SU-DHL-6 (cell line): Measurements from ENCODE around the gene WIPI1.

Source experiments
- H2AFZ ChIP-seq: fragments of 200-600 bp; sonication (generic); 2 replicates; pipeline ENCODE4 v1.6.1; 2014; ENCODE audit warnings: low read depth, mild to moderate bottlenecking, moderate library complexity, mixed read lengths, antibody characterized with exemption, low read length; ENCODE audit not compliant: severe bottlenecking
- H3F3A ChIP-seq: fragments of 200-600 bp; shearing (Covaris generic); 2 replicates; pipeline ENCODE4 v1.6.0; 2016; ENCODE audit warnings: antibody characterized with exemption, mild to moderate bottlenecking; ENCODE audit not compliant: insufficient read depth
- H3K27ac ChIP-seq: fragments of 200-600 bp; sonication (generic); 2 replicates; pipeline ENCODE4 v1.5.1; 2016; ENCODE audit warnings: low read depth, mild to moderate bottlenecking, low read length, moderate library complexity, mixed read lengths
- H3K27me3 ChIP-seq: fragments of 200-600 bp; sonication (generic), shearing (Covaris generic); 2 replicates; pipeline ENCODE4 v1.6.0; 2014; ENCODE audit warnings: mild to moderate bottlenecking, low read length
- H3K36me3 ChIP-seq: fragments of 200-600 bp; sonication (generic); 2 replicates; pipeline ENCODE4 v1.6.1; 2014; ENCODE audit warnings: mild to moderate bottlenecking, low read length, mixed read lengths
- H3K4me2 ChIP-seq: fragments of 300-600, 200-600 bp; shearing (Covaris generic), sonication (generic); 2 replicates; pipeline ENCODE4 v1.6.0; 2014; ENCODE audit warnings: low read length, low read depth, mild to moderate bottlenecking; ENCODE audit not compliant: poor library complexity, severe bottlenecking
- H3K4me3 ChIP-seq: fragments of 200-600 bp; sonication (generic); 2 replicates; pipeline ENCODE4 v1.5.1; 2014; ENCODE audit warnings: antibody characterized with exemption, low read length, mild to moderate bottlenecking, mixed read lengths; ENCODE audit not compliant: insufficient read depth, poor library complexity, severe bottlenecking
- H3K79me2 ChIP-seq: fragments of 200-600 bp; sonication (generic); 2 replicates; pipeline ENCODE4 v1.6.1; 2014; ENCODE audit warnings: mild to moderate bottlenecking, low read length, moderate library complexity; ENCODE audit not compliant: insufficient read depth
- H3K9ac ChIP-seq: fragments of 200-600 bp; sonication (generic); 2 replicates; pipeline ENCODE4 v1.7.0; 2014; ENCODE audit warnings: mild to moderate bottlenecking, low read length
- H3K9me2 ChIP-seq: fragments of 200-600 bp; sonication (generic); replicated peaks from 2 replicates; pipeline ENCODE4 v1.6.1; 2014; ENCODE audit warnings: low read length; ENCODE audit not compliant: insufficient read depth
- H3K9me3 ChIP-seq: fragments of 200-600 bp; sonication (generic); 2 replicates; pipeline ENCODE4 v1.6.1; 2014; ENCODE audit warnings: low read length, mixed read lengths; ENCODE audit not compliant: insufficient read depth
- H4K20me1 ChIP-seq: fragments of 200-600 bp; sonication (generic); 2 replicates; pipeline ENCODE4 v1.6.1; 2014; ENCODE audit warnings: low read depth, mild to moderate bottlenecking, antibody characterized with exemption, low read length, moderate library complexity, mixed read lengths
- EZH2phosphoT487 ChIP-seq: fragments of 200-600 bp; sonication (generic), shearing (Covaris generic); conservative IDR thresholded peaks from 2 replicates; pipeline ENCODE4 v1.6.1; 2018; ENCODE audit warnings: mild to moderate bottlenecking, antibody characterized with exemption, low read length, moderate library complexity, mixed read lengths
- TF ChIP-seq, protein P1 (sequence below): fragments of 200-600 bp; sonication (generic); IDR thresholded peaks from one replicate; pipeline ENCODE4 v1.5.1; 2017; ENCODE audit warnings: antibody characterized with exemption, mild to moderate bottlenecking, low read length, moderate library complexity; ENCODE audit not compliant: insufficient read depth, poor library complexity, severe bottlenecking

WIPI1 gene

GRCh38 chr17:68484458-68484857 is 27.2 kb upstream of the WIPI1 start:
- no peak overlapping the region for H2AFZ ChIP-seq

DNA sequence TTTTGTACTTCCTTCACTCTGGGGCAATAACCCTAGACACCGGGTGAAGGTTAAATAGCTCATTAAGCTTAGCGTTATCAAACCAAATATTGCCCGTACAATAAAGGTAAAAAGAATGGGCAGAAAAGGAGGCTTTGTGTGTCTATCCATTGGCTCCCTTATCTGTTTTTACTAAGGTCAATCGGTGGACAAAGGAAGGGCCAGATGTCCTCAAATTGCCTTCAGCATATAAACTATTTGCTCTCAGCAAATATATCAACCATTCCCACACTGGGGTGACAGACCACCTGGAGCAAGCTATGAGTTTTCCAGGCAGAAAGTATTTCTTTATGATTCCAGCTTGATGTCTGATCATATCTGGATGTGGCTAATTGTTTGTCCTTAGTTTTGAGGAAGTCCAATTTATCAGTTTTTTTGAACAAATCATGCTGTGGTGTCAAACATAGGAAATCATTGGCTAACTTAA is 25.3 kb upstream of the WIPI1 start:
- no peaks in the 10 kb centered on the region for H3K9me2 ChIP-seq
- TF ChIP-seq, protein P1, sequence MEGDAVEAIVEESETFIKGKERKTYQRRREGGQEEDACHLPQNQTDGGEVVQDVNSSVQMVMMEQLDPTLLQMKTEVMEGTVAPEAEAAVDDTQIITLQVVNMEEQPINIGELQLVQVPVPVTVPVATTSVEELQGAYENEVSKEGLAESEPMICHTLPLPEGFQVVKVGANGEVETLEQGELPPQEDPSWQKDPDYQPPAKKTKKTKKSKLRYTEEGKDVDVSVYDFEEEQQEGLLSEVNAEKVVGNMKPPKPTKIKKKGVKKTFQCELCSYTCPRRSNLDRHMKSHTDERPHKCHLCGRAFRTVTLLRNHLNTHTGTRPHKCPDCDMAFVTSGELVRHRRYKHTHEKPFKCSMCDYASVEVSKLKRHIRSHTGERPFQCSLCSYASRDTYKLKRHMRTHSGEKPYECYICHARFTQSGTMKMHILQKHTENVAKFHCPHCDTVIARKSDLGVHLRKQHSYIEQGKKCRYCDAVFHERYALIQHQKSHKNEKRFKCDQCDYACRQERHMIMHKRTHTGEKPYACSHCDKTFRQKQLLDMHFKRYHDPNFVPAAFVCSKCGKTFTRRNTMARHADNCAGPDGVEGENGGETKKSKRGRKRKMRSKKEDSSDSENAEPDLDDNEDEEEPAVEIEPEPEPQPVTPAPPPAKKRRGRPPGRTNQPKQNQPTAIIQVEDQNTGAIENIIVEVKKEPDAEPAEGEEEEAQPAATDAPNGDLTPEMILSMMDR, result no peak
- TF ChIP-seq EZH2phosphoT487, result no peak
- H3K79me2 ChIP-seq, result no peaks in the 10 kb centered on the region
- H4K20me1 ChIP-seq, result no peaks in the 10 kb centered on the region
- no peaks in the 10 kb centered on the region for H3F3A ChIP-seq
- H3K9me3 ChIP-seq, result 0 out of 2 replicates have a peak, but pooled peaks cover 7% of the 10 kb centered on the region
- H3K9ac ChIP-seq, result no peak overlapping the region
- H3K27ac ChIP-seq, result no peak overlapping the region
- no peaks in the 10 kb centered on the region for H3K27me3 ChIP-seq
- H3K4me3 ChIP-seq, result no peak overlapping the region
- H3K4me2 ChIP-seq, result no peak overlapping the region
- no peaks in the 10 kb centered on the region for H3K36me3 ChIP-seq
- H2AFZ ChIP-seq, result no peak overlapping the region

More at GRCh38 chr17:68484458-68484857, 27.2 kb upstream of the WIPI1 start:
- H3F3A ChIP-seq, result no peaks in the 10 kb centered on the region
- H3K9me3 ChIP-seq, result 0 out of 2 replicates have a peak, but pooled peaks cover 5% of the 10 kb centered on the region
- H3K4me3 ChIP-seq, result no peak overlapping the region
- no peak overlapping the region for H3K27ac ChIP-seq
- H4K20me1 ChIP-seq, result no peaks in the 10 kb centered on the region
- H3K79me2 ChIP-seq, result no peaks in the 10 kb centered on the region
- no peak overlapping the region for H3K9ac ChIP-seq
- H3K36me3 ChIP-seq, result no peaks in the 10 kb centered on the region
- no peak for TF ChIP-seq EZH2phosphoT487
- TF ChIP-seq, protein P1, result no peak
- H3K4me2 ChIP-seq, result no peak overlapping the region
- no peaks in the 10 kb centered on the region for H3K27me3 ChIP-seq
- no peaks in the 10 kb centered on the region for H3K9me2 ChIP-seq

DNA sequence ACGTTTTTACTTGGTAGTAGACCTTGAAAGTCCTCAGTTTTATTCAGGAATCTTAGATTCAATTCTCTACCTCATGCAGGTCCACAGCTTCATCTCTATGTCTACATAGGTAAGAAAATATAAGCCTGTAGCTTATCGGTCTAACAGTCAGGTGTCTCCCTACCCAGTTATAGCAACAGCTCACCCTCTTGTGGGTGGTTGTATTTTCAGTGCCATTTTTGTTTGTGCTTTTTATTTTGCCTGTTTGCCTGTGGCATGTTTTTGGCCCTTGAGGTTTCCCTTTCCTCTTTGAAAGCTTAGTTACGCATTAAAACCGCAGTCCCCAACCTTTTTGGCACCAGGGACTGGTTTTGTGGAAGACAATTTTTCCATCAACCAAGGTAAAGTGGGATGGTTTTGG is 23.6 kb upstream of the WIPI1 start:
- Histone ChIP-seq H3K4me3 (no peak overlapping the region), H4K20me1 (no peaks in the 10 kb centered on the region), H3K36me3 (no peaks in the 10 kb centered on the region), H3K9me3 (0 out of 2 replicates have a peak, but pooled peaks cover 7% of the 10 kb centered on the region), H3F3A (no peaks in the 10 kb centered on the region), H3K9ac (no peak overlapping the region), H3K27ac (no peak overlapping the region), H3K9me2 (no peaks in the 10 kb centered on the region), H3K27me3 (no peaks in the 10 kb centered on the region), H2AFZ (no peak overlapping the region), H3K4me2 (no peak overlapping the region), H3K79me2 (no peaks in the 10 kb centered on the region)
- TF ChIP-seq EZH2phosphoT487, result no peak
- TF ChIP-seq, protein P1, result no peak
